Activated naive CD4-positive, alpha-beta T cell treated with anti-CD3 and anti-CD28 coated beads, Interleukin-2, amount 50 U/mL, for 24 hours (primary cell): ENCODE results near the gene SMARCA2.

Experiments
- H3K27ac Mint-ChIP-seq: one replicate; pipeline ENCODE4 v1.8.0; 2021; ENCODE audit warnings: mild to moderate bottlenecking, mixed read lengths
- H3K27me3 Mint-ChIP-seq: one replicate; pipeline ENCODE4 v1.8.0; 2021; ENCODE audit warnings: mixed read lengths
- H3K36me3 Mint-ChIP-seq: one replicate; pipeline ENCODE4 v1.8.0; 2021; ENCODE audit warnings: mixed read lengths
- H3K4me1 Mint-ChIP-seq: one replicate; pipeline ENCODE4 v1.8.0; 2021; ENCODE audit warnings: mixed read lengths
- H3K4me3 Mint-ChIP-seq: one replicate; pipeline ENCODE4 v1.8.0; 2021; ENCODE audit warnings: mild to moderate bottlenecking, mixed read lengths
- H3K9me3 Mint-ChIP-seq: one replicate; pipeline ENCODE4 v1.8.0; 2021; ENCODE audit warnings: mixed read lengths

SMARCA2 gene

DNA sequence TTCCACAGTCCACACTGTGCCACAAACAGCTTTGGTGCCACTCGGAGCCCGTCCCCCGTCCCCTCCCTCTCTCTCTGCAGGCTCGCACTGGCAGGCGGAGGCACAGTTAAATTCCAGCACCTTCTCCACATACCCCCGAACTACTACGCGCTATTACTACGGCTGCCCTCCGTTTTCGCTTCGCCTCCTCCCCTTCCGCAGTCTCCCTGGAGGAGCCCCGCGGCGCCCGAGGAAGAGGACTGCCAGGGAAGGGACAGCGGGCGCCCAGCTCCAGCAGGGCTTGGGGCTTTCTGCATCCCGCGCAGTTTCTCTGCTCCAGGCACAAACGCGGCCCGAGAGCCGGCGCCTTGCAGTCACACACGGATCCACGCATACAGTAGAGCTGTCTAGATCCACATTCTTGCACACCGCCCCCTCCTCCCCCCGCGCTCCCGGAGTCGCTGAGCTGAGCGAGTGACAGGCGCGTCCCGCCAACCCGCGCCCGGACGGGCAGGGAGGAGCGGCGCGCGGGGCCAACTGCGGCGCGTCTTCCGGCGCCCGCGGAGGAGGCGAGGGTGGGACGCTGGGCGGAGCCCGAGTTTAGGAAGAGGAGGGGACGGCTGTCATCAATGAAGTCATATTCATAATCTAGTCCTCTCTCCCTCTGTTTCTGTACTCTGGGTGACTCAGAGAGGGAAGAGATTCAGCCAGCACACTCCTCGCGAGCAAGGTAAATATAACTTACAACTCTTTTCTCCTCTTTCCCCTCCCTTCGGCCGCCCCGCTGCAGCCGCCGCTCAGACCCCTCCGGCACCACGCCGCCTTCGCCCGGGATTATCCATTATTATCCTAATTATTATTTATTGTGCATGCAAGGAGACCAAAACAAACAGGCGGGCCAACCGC lies at the start of gene SMARCA2:
TSS of gene SMARCA2 (plus strand) at position 652 of the 885 bp plus-strand sequence. CDS start 13,676 bp downstream, outside the sequence.
- peaks cover 55% of the 10 kb centered on the region for H3K4me1 Mint-ChIP-seq
- no peaks in the 10 kb centered on the region for H3K9me3 Mint-ChIP-seq
- H3K27me3 Mint-ChIP-seq, result peaks cover 1% of the 10 kb centered on the region
- H3K27ac Mint-ChIP-seq, result peak within 1 kb of the TSS; percentile 99
- peak within 1 kb of the TSS; percentile 98 for H3K4me3 Mint-ChIP-seq
- peaks cover 1% of the 10 kb centered on the region for H3K36me3 Mint-ChIP-seq

DNA sequence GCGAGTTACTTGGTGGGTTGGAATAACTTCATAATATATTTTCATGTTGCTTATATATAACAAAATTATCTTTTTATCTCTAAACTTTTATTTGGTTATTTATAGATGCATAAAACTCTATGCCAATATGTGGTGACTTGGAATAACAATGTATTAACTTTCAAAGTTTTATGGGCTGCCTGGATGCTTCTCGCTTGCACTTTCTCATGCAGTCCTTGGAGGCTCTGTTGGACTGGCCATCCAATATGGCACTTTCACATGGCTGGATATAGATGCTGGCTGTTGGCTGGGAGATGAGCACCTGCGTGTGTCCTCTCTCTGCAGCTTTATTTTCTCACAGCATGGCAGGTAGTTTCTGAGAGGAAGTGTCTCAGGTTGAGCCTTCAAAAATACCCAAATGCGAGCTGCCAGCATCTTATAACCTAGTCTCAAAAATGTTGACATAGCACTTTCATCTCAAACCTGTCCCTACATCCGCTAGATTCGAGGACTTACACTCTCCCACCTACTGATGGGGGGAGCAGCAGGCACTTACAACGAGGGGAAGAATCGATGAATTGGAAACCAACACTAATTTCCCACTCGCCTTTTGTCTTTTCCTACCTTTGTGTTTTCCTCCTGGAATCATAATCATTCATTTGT lies 48.3 kb upstream of the SMARCA2 start:
- no peaks in the 10 kb centered on the region for H3K9me3 Mint-ChIP-seq
- H3K27ac Mint-ChIP-seq, result no peak overlapping the region
- H3K4me3 Mint-ChIP-seq, result no peak overlapping the region
- peaks cover 2% of the 10 kb centered on the region for H3K36me3 Mint-ChIP-seq
- no peaks in the 10 kb centered on the region for H3K4me1 Mint-ChIP-seq
- H3K27me3 Mint-ChIP-seq, result no peaks in the 10 kb centered on the region

DNA sequence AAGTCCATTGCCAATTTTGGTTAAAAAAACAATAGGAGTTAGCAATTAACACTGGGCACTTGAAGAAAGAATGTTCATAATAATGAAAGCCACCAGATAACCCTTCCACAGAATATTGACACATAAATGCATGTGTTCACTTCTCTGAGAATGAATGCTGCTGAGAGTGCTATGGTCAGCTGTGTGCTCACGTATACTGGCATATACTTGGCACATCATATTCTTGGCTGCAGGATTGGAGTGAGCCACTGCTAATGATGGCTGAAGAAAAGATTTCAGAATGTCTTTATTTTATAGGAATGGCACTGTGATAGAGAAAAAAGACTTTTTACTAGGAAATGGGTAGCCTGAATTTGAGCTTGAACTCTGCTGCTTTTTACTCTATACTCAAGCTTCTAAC lies 46.0 kb upstream of the SMARCA2 start:
- peaks cover 4% of the 10 kb centered on the region for H3K36me3 Mint-ChIP-seq
- H3K9me3 Mint-ChIP-seq, result peaks cover 7% of the 10 kb centered on the region
- H3K27ac Mint-ChIP-seq, result no peak overlapping the region
- no peaks in the 10 kb centered on the region for H3K27me3 Mint-ChIP-seq
- no peak overlapping the region for H3K4me3 Mint-ChIP-seq
- H3K4me1 Mint-ChIP-seq, result no peaks in the 10 kb centered on the region

DNA sequence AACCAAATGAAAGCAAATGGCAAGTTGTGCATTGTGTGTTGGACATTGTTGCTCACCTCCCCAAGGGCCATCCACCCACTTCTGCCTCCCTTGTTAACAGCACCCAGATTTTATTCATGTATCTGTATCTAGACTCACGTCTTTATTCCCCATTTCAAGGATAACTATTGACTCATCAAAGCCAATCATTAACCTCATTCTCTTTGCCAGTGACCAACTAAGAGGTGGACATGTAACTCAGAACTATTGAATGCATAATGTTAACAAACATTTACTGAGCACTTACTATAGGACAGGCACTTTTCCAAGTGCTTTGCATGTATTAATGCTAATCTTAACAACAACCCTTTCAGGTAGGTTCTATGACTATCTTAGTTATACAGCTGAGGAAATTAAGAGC lies 45.2 kb upstream of the SMARCA2 start:
- Mint-ChIP-seq H3K9me3 (peaks cover 7% of the 10 kb centered on the region), H3K27me3 (no peaks in the 10 kb centered on the region), H3K4me3 (no peak overlapping the region), H3K27ac (no peak overlapping the region), H3K4me1 (no peaks in the 10 kb centered on the region), H3K36me3 (peaks cover 4% of the 10 kb centered on the region)

DNA sequence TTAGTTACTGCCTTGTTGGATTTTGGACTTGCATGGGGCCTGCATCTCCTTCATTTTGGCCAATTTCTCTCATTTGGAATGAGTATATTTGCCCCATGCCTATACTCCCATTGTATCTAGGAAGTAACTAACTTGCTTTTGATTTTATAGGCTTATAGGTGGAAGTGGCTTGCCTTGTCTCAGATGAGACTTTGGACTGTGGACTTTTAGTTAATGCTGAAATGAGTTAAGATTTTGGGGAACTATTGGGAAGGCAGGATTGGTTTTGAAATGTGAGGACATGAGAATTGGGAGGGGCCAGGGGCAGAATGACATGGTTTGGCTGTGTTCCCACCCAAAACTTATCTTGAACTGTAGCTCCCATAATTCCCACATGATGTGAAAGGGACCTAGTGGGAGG lies 42.5 kb upstream of the SMARCA2 start:
- peaks cover 4% of the 10 kb centered on the region for H3K36me3 Mint-ChIP-seq
- no peaks in the 10 kb centered on the region for H3K27me3 Mint-ChIP-seq

DNA sequence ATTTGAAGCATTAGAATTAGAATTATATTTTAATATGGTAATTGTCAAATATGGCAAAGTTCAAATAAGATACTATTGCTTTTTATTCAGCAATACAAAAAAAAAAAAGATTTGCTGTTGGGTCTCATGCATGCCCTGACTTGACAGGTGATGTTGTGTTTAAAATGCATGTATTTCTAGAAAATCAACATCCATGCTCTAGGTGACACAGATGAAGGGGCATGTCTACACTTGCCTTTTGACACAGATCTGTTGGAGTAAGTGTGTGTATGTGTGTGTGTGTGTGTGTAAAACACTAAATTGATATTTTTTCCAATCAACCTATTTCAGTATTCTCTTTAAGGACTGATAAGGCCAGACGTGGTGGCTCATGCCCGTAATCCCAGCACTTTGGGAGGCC lies 38.1 kb upstream of the SMARCA2 start:
- Mint-ChIP-seq H3K27me3 (no peaks in the 10 kb centered on the region), H3K4me3 (no peak overlapping the region), H3K4me1 (no peaks in the 10 kb centered on the region), H3K9me3 (peaks cover 7% of the 10 kb centered on the region), H3K27ac (no peak overlapping the region), H3K36me3 (peaks cover 2% of the 10 kb centered on the region)

More for the DNA sequence above, 42.5 kb upstream of the SMARCA2 start:
- H3K9me3 Mint-ChIP-seq, result peaks cover 7% of the 10 kb centered on the region
- H3K4me1 Mint-ChIP-seq, result no peaks in the 10 kb centered on the region
- no peak overlapping the region for H3K4me3 Mint-ChIP-seq
- no peak overlapping the region for H3K27ac Mint-ChIP-seq

DNA sequence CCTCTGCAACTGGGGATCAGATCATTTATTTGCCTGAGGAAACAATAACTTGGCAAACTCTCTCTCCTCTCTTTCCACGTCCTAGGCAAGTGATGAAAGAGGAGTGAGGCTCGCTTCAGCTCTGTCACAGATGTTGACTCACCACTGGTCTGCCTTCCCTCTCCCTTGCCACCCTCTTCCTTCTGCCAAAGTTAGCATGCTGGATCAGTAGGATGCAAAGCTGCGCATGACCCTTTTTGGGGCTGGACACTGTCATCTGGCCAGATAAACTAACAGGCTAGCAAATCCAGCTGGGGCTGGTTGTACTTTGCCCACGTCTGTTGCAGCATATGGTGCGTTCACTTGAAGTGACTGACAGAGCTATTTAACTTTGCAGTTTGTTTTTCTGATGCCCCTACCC lies 36.2 kb upstream of the SMARCA2 start:
- no peaks in the 10 kb centered on the region for H3K9me3 Mint-ChIP-seq
- no peaks in the 10 kb centered on the region for H3K4me1 Mint-ChIP-seq
- no peak overlapping the region for H3K4me3 Mint-ChIP-seq
- H3K27ac Mint-ChIP-seq, result no peak overlapping the region
- H3K27me3 Mint-ChIP-seq, result no peaks in the 10 kb centered on the region
- H3K36me3 Mint-ChIP-seq, result no peaks in the 10 kb centered on the region

DNA sequence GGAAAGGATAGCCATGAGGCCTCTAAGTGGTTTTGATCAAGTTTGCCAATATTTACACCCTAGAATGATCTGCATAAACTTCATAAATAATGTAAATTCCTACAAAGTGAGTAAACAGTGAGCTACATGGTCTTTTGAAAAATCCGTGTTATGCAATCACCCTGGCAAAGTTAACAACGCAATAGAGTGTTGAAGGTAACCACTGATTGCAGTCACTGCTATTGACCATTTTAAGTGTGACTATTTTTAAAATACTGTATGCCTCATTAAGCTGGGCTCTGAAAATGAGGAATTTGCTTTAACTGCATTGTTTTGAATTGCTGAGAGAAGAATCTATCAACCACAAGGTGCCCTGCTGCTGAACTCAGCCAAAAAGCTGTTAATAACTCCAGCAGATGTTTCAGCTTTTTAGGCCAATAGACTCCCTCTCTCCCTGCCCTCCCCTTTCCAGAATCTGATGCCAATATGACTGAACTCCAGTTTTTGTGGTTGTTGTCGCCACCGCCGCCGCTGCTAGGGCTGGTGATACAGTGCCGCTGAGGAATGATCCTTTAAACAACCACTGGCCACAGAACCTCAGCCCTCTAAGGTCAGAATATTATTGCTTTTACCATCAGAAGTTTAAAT lies 35.3 kb upstream of the SMARCA2 start:
- H3K4me1 Mint-ChIP-seq, result no peaks in the 10 kb centered on the region
- no peaks in the 10 kb centered on the region for H3K9me3 Mint-ChIP-seq

DNA sequence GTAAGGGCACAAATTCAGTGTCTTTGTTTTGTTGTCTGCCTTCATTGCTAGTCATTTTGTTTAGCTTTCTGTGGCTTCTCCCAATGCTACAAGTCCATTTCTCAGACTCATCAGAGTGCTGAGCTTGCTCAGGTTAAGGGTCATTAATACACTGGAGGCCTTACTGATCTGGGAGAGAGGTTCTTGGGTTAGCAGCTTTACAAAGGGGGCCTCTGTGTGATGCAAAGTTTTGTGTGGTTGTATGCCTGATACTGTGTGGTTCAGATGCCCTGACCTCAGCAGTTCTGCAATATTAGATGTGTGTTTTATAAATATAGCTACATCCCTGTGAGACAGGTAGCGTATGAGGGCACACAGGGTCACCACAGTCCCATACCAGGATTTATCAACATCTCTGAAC lies 34.8 kb upstream of the SMARCA2 start:
- Mint-ChIP-seq H3K4me3 (no peak overlapping the region), H3K36me3 (no peaks in the 10 kb centered on the region), H3K27me3 (no peaks in the 10 kb centered on the region), H3K27ac (no peak overlapping the region), H3K9me3 (no peaks in the 10 kb centered on the region), H3K4me1 (no peaks in the 10 kb centered on the region)

More for the DNA sequence above, 35.3 kb upstream of the SMARCA2 start:
- H3K4me3 Mint-ChIP-seq, result no peak overlapping the region
- no peaks in the 10 kb centered on the region for H3K36me3 Mint-ChIP-seq
- no peak overlapping the region for H3K27ac Mint-ChIP-seq
- H3K27me3 Mint-ChIP-seq, result no peaks in the 10 kb centered on the region

DNA sequence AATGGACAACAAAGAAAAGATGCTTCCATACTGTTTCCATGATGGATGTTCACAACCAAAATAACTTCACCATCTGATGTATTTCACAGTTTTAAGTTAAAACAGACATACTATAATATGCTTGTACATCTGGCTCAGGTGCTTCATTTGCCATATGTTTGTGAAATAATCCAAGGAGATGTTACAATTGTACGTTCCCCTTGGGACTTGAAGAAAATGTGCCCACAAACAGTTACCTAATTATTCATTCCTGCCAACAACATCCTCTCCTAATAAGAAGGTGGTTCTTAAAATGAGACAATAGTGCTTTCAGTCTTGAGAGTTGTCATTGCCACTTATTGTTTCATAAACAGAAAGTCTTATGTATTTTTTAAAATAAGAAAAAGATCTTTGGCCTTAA lies 33.1 kb upstream of the SMARCA2 start:
- Mint-ChIP-seq H3K4me3 (no peak overlapping the region), H3K9me3 (no peaks in the 10 kb centered on the region)

DNA sequence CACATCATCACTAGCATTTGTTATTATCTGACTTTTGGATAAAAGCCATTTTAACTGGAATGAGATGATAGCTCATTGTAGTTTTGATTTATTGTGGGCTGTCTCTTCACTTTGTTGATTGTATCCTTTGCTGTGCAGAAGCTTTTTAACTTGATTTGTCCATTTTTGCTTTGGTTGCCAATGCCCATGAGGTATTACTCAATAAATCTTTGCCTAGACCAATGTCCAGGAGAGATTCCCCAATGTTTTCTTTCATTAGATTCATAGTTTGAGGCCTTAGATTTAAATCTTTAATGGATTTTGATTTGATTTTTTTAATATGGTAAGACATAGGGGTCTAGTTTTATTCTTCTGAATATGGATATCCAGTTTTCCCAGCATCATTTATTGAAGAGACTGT lies 28.8 kb upstream of the SMARCA2 start:
- no peak overlapping the region for H3K27ac Mint-ChIP-seq
- no peaks in the 10 kb centered on the region for H3K4me1 Mint-ChIP-seq
- H3K4me3 Mint-ChIP-seq, result no peak overlapping the region
- no peaks in the 10 kb centered on the region for H3K27me3 Mint-ChIP-seq
- no peaks in the 10 kb centered on the region for H3K9me3 Mint-ChIP-seq
- no peaks in the 10 kb centered on the region for H3K36me3 Mint-ChIP-seq

More for the DNA sequence above, 33.1 kb upstream of the SMARCA2 start:
- Mint-ChIP-seq H3K27me3 (no peaks in the 10 kb centered on the region), H3K27ac (no peak overlapping the region), H3K36me3 (no peaks in the 10 kb centered on the region), H3K4me1 (no peaks in the 10 kb centered on the region)

DNA sequence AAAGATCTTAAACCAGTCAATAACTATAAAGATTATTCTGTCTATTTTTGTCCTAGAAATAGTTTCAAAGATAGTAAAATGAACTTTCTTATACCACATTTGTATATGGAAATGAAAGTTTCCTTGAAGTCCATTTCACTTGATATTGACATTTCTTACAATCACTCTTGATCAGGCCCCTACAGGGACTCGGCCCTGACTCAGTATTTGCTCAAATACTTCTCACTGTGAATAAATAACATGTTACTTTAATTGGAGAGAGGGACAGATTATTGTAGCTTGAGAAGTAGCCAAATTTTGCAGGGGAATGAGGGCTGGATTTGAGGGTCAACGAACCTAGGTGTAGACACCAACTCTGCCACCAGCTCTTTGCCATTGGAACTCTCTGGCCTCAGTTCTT lies 25.6 kb upstream of the SMARCA2 start:
- H3K27me3 Mint-ChIP-seq, result no peaks in the 10 kb centered on the region
- H3K27ac Mint-ChIP-seq, result no peak overlapping the region
- no peaks in the 10 kb centered on the region for H3K4me1 Mint-ChIP-seq
- H3K36me3 Mint-ChIP-seq, result no peaks in the 10 kb centered on the region
- no peak overlapping the region for H3K4me3 Mint-ChIP-seq
- no peaks in the 10 kb centered on the region for H3K9me3 Mint-ChIP-seq

DNA sequence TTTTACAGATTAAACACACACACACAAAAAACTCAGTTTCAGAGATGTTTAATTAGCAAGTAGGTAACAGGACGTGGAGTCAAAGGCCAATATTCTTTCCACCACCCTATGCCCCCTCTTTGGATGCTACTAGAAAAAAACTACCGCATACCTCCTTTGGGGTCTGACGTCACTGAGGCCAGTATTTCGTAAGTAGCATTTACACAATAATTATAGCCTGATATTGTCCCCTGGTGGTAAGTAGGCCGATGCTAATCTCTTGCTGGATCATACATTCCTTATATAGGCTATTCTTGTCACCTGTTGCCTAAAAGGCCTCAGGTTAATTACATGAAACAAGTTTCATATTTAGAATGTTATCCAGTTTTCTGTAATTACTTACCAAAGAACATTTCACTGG lies 21.0 kb upstream of the SMARCA2 start:
- Mint-ChIP-seq H3K9me3 (no peaks in the 10 kb centered on the region), H3K4me1 (no peaks in the 10 kb centered on the region), H3K27me3 (no peaks in the 10 kb centered on the region), H3K27ac (no peak overlapping the region), H3K4me3 (no peak overlapping the region), H3K36me3 (no peaks in the 10 kb centered on the region)

DNA sequence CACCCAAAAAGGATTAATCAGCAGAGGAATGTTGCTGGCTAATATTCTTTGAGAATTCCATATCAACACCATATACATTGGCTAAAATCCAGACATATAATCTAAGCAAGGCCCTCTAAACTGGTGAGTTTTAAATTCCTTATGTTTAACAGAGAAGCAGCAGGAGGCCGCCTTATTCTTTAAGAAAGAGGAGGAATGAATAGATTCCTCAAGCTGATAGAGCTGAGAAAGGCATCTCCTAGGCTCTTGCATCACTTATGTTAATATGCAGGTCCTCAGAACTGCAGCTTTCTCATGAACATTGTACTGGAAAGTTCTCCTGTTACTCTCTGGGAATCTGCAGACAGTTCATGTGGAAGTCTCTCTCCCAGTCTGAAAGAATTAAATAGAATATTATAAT lies 20.1 kb upstream of the SMARCA2 start:
- no peaks in the 10 kb centered on the region for H3K27me3 Mint-ChIP-seq

DNA sequence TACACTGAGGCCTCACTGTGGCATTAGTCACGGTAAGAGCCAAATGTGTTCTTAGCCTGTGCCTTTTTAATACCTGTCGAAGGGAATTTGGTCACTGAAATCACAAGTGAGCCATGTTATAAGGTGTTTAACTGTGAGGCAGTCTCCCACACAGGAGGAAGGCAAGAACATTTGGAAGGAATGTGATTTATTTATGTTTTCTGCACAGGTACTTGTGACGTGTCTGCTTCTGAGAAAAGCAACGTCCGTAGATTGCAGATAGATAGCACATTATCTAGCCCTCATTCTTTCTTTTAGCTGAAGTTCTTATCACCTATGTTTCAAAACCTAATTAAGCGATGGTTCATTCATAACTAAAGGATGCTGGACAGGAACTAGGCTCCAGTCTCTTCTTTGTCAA lies 19.0 kb upstream of the SMARCA2 start:
- no peaks in the 10 kb centered on the region for H3K9me3 Mint-ChIP-seq
- no peaks in the 10 kb centered on the region for H3K27me3 Mint-ChIP-seq
- H3K4me3 Mint-ChIP-seq, result no peak overlapping the region
- H3K4me1 Mint-ChIP-seq, result no peaks in the 10 kb centered on the region
- no peaks in the 10 kb centered on the region for H3K36me3 Mint-ChIP-seq
- no peak overlapping the region for H3K27ac Mint-ChIP-seq

More for the DNA sequence above, 20.1 kb upstream of the SMARCA2 start:
- no peaks in the 10 kb centered on the region for H3K36me3 Mint-ChIP-seq
- no peak overlapping the region for H3K27ac Mint-ChIP-seq
- H3K9me3 Mint-ChIP-seq, result no peaks in the 10 kb centered on the region
- no peaks in the 10 kb centered on the region for H3K4me1 Mint-ChIP-seq
- no peak overlapping the region for H3K4me3 Mint-ChIP-seq

DNA sequence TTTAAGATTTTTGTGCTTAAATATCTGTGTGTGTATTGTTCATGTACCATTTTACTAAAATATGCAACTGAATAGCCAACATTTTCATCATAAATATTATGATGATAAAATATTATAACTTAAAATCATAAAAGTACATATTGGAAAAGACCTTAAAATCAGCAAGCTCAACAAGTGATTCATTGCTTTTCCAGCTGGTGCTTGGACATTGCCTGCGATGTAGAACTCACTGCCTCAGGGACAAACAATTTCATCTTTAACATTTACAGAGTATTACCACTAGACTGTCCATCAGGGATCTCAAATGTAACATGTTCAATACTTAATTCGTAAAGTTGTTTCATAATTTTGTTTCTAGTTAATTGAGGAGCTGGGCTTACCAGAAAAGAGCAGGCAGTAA lies 17.5 kb upstream of the SMARCA2 start:
- H3K27me3 Mint-ChIP-seq, result no peaks in the 10 kb centered on the region
- H3K27ac Mint-ChIP-seq, result no peak overlapping the region
- no peak overlapping the region for H3K4me3 Mint-ChIP-seq
- H3K36me3 Mint-ChIP-seq, result no peaks in the 10 kb centered on the region
- H3K4me1 Mint-ChIP-seq, result no peaks in the 10 kb centered on the region
- H3K9me3 Mint-ChIP-seq, result no peaks in the 10 kb centered on the region
